ENCODE data around the gene DRD2. TPM values are rescaled to one million over a fixed set of nuclear protein-coding genes. Genes with fewer than 3 reads are reported as not detected.

DRD2 gene
- total RNA-seq, 2 experiments from 2014 or later, result not detected

DNA sequence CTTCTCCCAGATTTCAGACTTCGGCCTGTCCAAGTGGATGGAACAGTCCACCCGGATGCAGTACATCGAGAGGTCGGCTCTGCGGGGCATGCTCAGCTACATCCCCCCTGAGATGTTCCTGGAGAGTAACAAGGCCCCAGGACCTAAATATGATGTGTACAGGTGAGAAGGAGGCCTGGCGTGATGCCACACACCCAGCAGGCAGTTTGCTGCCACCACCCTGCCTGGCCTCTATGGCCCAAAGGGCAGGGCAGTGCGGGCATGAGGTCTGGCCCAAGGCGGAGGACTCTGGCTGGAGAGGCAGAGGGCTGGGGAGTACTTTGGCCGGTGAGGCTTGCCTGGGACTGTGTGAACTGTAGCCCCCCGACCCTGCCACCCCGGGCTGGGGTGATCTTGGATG lies 80.3 kb downstream of the DRD2 start:
- H3K36me3 Mint-ChIP-seq (ENCODE audit: low read depth), result no peaks in the 10 kb centered on the region
- ChIA-PET POLR2A (no interaction called here), CTCF (no interaction called here)
- no peak overlapping the region for H3K4me3 Mint-ChIP-seq
- ATAC-seq (no peak), DNase-seq (no peak)
- H3K4me1 Mint-ChIP-seq (ENCODE audit: low read depth), result no peaks in the 10 kb centered on the region
- intact Hi-C loops (cut with micrococcal nuclease), result no loop called here
- H3K27me3 Mint-ChIP-seq, result no peaks in the 10 kb centered on the region
- H3K9me3 Mint-ChIP-seq, result no peaks in the 10 kb centered on the region
- TF ChIP-seq, protein P1, sequence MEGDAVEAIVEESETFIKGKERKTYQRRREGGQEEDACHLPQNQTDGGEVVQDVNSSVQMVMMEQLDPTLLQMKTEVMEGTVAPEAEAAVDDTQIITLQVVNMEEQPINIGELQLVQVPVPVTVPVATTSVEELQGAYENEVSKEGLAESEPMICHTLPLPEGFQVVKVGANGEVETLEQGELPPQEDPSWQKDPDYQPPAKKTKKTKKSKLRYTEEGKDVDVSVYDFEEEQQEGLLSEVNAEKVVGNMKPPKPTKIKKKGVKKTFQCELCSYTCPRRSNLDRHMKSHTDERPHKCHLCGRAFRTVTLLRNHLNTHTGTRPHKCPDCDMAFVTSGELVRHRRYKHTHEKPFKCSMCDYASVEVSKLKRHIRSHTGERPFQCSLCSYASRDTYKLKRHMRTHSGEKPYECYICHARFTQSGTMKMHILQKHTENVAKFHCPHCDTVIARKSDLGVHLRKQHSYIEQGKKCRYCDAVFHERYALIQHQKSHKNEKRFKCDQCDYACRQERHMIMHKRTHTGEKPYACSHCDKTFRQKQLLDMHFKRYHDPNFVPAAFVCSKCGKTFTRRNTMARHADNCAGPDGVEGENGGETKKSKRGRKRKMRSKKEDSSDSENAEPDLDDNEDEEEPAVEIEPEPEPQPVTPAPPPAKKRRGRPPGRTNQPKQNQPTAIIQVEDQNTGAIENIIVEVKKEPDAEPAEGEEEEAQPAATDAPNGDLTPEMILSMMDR (IDR thresholded peaks at IDR 0.05), result no peak
- H3K27ac Mint-ChIP-seq, result no peak overlapping the region

DNA sequence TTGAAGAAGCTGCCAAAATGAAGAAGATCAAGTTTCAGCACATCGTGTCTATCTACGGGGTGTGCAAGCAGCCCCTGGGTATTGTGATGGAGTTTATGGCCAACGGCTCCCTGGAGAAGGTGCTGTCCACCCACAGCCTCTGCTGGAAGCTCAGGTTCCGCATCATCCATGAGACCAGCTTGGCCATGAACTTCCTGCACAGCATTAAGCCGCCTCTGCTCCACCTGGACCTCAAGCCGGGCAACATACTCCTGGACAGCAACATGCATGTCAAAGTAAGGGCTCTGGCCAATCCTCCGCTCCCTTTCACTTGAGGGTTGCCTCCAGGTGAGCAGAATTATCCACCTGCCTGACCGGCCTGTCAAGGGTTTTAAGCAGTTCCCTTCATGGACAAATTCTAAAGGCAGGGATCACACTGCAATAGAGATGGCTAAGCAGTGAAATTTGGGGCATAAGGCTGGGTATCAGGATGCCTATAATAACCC lies 81.7 kb downstream of the DRD2 start:
- ATAC-seq (no peak), DNase-seq (no peak)
- Mint-ChIP-seq H3K9me3 (no peaks in the 10 kb centered on the region), H3K4me1 (ENCODE audit: low read depth) (no peaks in the 10 kb centered on the region), H3K27ac (no peak overlapping the region), H3K27me3 (no peaks in the 10 kb centered on the region), H3K4me3 (no peak overlapping the region), H3K36me3 (ENCODE audit: low read depth) (no peaks in the 10 kb centered on the region)
- intact Hi-C loops (cut with micrococcal nuclease), result no loop called here
- ChIA-PET CTCF (no interaction called here), POLR2A (no interaction called here)
- TF ChIP-seq, protein P1 (IDR thresholded peaks at IDR 0.05), result no peak

DNA sequence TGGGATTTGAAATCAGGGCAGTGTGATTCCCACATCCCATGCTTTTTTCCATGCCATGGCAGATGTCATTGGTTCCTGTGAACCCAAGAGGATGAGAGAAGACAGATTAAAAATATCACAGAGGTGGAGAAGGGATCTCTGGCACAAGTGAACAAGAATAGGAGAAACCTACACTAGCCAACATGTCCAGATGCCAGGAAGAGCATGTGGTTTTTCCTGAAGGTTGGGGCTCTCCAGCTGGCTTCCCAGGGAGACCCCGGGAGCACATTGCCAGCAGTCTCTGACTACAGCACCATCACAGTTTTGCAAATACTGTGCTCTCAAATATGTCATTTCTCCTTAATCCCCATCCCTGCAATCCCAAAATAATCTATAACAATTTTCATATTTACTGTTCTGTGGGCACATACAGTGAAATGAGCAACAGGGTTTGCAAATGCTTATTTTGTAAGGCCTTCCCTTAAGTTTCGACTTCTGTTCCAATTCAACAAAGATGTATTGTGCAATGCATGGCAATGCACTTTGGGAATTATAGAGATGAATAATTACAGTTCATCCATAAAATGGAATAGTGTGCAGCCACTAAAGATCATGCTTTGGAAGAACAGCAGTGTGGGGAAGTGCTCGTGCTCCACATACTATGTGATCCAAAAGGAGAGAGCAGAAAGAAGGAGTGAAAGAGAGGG lies 82.8 kb downstream of the DRD2 start:
- Mint-ChIP-seq H3K4me3 (no peak overlapping the region), H3K4me1 (ENCODE audit: low read depth) (no peaks in the 10 kb centered on the region), H3K27me3 (no peaks in the 10 kb centered on the region), H3K27ac (no peak overlapping the region), H3K36me3 (ENCODE audit: low read depth) (no peaks in the 10 kb centered on the region), H3K9me3 (no peaks in the 10 kb centered on the region)
- ChIA-PET POLR2A (no interaction called here), CTCF (no interaction called here)
- no peak for ATAC-seq
- intact Hi-C loops (cut with micrococcal nuclease), result no loop called here
- no peak for DNase-seq
- TF ChIP-seq, protein P1 (IDR thresholded peaks at IDR 0.05), result no peak

DNA sequence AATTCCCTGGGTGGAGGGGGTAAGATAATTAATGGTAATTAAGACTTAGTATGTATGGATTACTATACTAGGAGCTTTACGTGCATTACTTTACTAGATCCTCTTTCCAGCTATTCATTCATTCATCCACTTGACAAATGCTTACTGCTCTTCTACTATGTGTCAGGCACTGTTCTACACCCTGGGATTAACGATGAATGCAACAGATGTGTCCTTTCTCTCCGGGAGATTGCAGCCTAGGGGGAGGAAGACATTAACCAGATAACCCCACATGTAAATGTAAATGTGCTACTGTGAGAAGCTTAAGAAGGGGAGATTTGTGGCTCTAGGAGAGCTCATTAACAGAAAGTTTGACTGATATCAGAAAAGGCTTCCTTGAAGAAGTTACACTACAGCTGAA lies 85.9 kb downstream of the DRD2 start:
- Mint-ChIP-seq H3K27me3 (peaks cover 2% of the 10 kb centered on the region), H3K4me1 (ENCODE audit: low read depth) (no peaks in the 10 kb centered on the region), H3K9me3 (no peaks in the 10 kb centered on the region), H3K4me3 (no peak overlapping the region), H3K36me3 (ENCODE audit: low read depth) (no peaks in the 10 kb centered on the region), H3K27ac (no peak overlapping the region)
- POLR2A ChIA-PET, result no interaction called here
- intact Hi-C loops (cut with micrococcal nuclease), result no loop called here
- CTCF ChIA-PET, result no interaction called here
- no peak for DNase-seq
- TF ChIP-seq, protein P1 (IDR thresholded peaks at IDR 0.05), result no peak
- ATAC-seq, result no peak

DNA sequence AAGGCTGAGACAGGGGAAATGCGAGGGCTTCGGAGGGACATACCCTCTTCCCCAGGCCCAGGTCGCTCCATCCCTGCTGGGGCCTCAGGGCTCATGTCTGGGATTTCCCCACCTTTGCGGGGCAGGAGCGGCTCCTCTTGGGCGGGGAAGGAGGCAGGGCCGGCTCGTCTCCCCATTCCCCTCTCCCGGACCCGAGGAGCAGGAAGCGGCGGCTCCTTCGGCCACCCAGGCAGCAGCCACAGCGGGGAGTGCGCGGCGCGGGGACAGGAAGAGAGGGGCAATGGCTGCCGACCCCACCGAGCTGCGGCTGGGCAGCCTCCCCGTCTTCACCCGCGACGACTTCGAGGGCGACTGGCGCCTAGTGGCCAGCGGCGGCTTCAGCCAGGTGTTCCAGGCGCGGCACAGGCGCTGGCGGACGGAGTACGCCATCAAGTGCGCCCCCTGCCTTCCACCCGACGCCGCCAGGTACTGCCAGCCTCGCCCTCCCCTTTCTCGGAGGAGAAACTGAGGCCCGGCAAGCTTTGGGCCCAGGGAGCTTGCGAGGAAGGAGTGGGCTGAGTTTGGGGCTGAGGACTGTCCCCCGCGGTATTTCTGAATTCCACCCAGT lies 87.5 kb downstream of the DRD2 start, which contains the start of gene ANKK1:
ANKK1 (plus strand) TSS at position 175 of the 607 bp plus-strand sequence; CDS start at position 281, 106 bp downstream.
- peaks cover 2% of the 10 kb centered on the region for H3K27me3 Mint-ChIP-seq
- DNase-seq, result no peak
- H3K36me3 Mint-ChIP-seq (ENCODE audit: low read depth), result no peaks in the 10 kb centered on the region
- TF ChIP-seq, protein P1 (IDR thresholded peaks at IDR 0.05), result no peak
- ATAC-seq, result no peak
- CTCF ChIA-PET, result no interaction called here
- no peak within 1 kb of the TSS for H3K27ac Mint-ChIP-seq
- POLR2A ChIA-PET, result no interaction called here
- no peaks in the 10 kb centered on the region for H3K9me3 Mint-ChIP-seq
- H3K4me3 Mint-ChIP-seq, result no peak within 1 kb of the TSS
- intact Hi-C loops (cut with micrococcal nuclease), result no loop called here
- no peaks in the 10 kb centered on the region for H3K4me1 Mint-ChIP-seq (ENCODE audit: low read depth)

Measured in activated CD8-positive, alpha-beta T cell treated with anti-CD3 and anti-CD28 coated beads for 36 hours (primary cell).